ENCODE measurements around the gene ZNF444. TPM values are rescaled to one million over a fixed set of nuclear protein-coding genes. Genes with fewer than 3 reads are reported as not detected.

ZNF444 gene
- total and polyA plus RNA-seq, 12 donors: 7.2 to 66.3 (median 35.8) TPM

GRCh38 chr19:56114051-56114777 is 26.9 kb upstream of the ZNF444 start:
- intact Hi-C loops (cut with DNase I): no loop called here
- H3K27me3 ChIP-seq: no peaks in the 10 kb centered on the region
- no peaks in the 10 kb centered on the region for H3K36me3 ChIP-seq (replicated peaks in 1 of 2)
- no peak overlapping the region for H3K4me3 ChIP-seq
- DNase-seq: no peak
- H3K4me1 ChIP-seq (replicated peaks in 1 of 2): peaks cover 64 to 76% of the 10 kb centered on the region in 2 donors
- H3K9me3 ChIP-seq (replicated peaks in 1 of 3): no peaks in the 10 kb centered on the region
- peak overlapping the region in 3 of 5 donors; percentile 35 to 48 (median 44) for H3K27ac ChIP-seq
- TF ChIP-seq CTCF (IDR thresholded peaks at IDR 0.05) (no peak), POLR2A (IDR thresholded peaks at IDR 0.05) (no peak)
- WGBS, 4 donors: 54 to 66% (median 58%) methylated on average over 9 to 18 of the region's 19 CpGs

GRCh38 chr19:56114778-56115110 is 26.3 kb upstream of the ZNF444 start:
- TF ChIP-seq POLR2A (IDR thresholded peaks at IDR 0.05) (no peak), CTCF (IDR thresholded peaks at IDR 0.05) (no peak)
- Histone ChIP-seq H3K9me3 (replicated peaks in 1 of 3) (no peaks in the 10 kb centered on the region), H3K27ac (peak overlapping the region in 3 of 5 donors; percentile 35 to 48 (median 44)), H3K4me3 (no peak overlapping the region), H3K4me1 (replicated peaks in 1 of 2) (peaks cover 64 to 76% of the 10 kb centered on the region in 2 donors), H3K27me3 (no peaks in the 10 kb centered on the region), H3K36me3 (replicated peaks in 1 of 2) (no peaks in the 10 kb centered on the region)
- intact Hi-C loops (cut with DNase I): no loop called here
- DNase-seq: no peak
- WGBS, 4 donors: 77 to 88% (median 84%) methylated on average over 9 to 10 of the region's 10 CpGs

DNA sequence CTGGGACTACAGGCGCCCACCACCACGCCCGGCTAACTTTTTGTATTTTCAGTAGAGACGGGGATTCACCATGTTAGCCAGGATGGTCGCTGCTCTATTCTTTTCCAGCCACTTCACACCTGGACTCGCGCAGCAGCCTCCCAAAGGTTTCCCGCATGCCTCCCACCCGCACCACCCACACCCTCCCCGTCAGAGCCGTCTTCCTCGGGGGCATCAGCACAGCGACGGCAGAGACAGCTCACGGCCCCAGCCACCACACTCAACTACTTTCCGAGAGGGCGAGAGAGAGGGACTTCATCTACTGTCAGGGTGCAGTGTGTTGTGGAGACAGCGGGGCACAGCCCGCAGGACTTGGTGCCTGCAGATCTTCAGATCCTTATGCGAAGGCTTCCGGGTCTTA is 25.6 kb upstream of the ZNF444 start:
- WGBS, 4 donors: 90 to 95% (median 92%) methylated on average over 17 to 21 of the region's 21 CpGs
- intact Hi-C loops (cut with DNase I): no loop called here
- Histone ChIP-seq H3K27ac (no peak overlapping the region), H3K27me3 (no peaks in the 10 kb centered on the region), H3K4me3 (no peak overlapping the region), H3K4me1 (replicated peaks in 1 of 2) (peaks cover 61 to 71% of the 10 kb centered on the region in 2 donors), H3K36me3 (replicated peaks in 1 of 2) (no peaks in the 10 kb centered on the region), H3K9me3 (replicated peaks in 1 of 3) (no peaks in the 10 kb centered on the region)
- no peak for DNase-seq
- TF ChIP-seq POLR2A (IDR thresholded peaks at IDR 0.05) (no peak), CTCF (IDR thresholded peaks at IDR 0.05) (no peak)

DNA sequence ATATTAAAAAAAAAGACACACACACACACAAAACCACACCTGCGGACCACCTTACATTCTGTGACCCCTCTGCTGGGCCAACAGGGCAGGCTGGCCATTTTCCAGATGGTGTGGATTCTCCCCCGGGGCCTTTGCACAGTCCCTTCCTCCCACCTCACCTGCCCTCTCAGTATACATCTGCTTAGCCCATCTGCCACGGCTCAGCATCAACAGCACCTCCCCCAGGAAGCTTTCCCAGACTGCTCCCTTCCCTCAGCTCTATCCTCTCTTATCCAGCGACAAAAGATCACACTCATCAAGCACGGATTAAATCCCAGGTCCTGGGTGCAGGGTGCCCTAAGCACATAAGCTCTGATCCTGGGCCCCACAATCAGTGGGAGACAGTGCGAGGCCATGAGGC is 24.5 kb upstream of the ZNF444 start:
- no peak for DNase-seq
- intact Hi-C loops (cut with DNase I): no loop called here
- H3K4me1 ChIP-seq (replicated peaks in 1 of 2): peaks cover 50 to 60% of the 10 kb centered on the region in 2 donors
- H3K4me3 ChIP-seq: no peak overlapping the region
- no peaks in the 10 kb centered on the region for H3K27me3 ChIP-seq
- no peak for TF ChIP-seq POLR2A (IDR thresholded peaks at IDR 0.05)
- no peak for TF ChIP-seq CTCF (IDR thresholded peaks at IDR 0.05)
- no peaks in the 10 kb centered on the region for H3K9me3 ChIP-seq (replicated peaks in 1 of 3)
- WGBS, 4 donors: 64 to 85% (median 83%) methylated on average over 5 to 6 of the region's 6 CpGs
- H3K27ac ChIP-seq: peak overlapping the region in 1 of 5 donors; percentile 24
- H3K36me3 ChIP-seq (replicated peaks in 1 of 2): no peaks in the 10 kb centered on the region
